K562 (cell line): ENCODE data around the gene TIMM23. TPM values are rescaled to one million over a fixed set of nuclear protein-coding genes. Genes with fewer than 3 reads are reported as not detected.

Experiments
- ATF2 ChIP-seq: sonication (generic); formaldehyde crosslinking; IDR thresholded peaks from 2 replicates; pipeline ENCODE4 v1.8.1; 2022; ENCODE audit warnings: missing genetic modification reagents
- BHLHE40 ChIP-seq: IDR thresholded peaks from 2 replicates; pipeline ENCODE4 v1.6.1; 2011; ENCODE audit warnings: low read length, improper control_type of control experiment
- ERF ChIP-seq: fragments of 450-650 bp; formaldehyde crosslinking; IDR thresholded peaks from 2 replicates; pipeline ENCODE4 v1.4.0; 2020; ENCODE audit warnings: mild to moderate bottlenecking, mixed read lengths
- EZH2 ChIP-seq: IDR thresholded peaks from 2 replicates; pipeline ENCODE4 v1.6.1; 2012; ENCODE audit warnings: low read depth, mild to moderate bottlenecking, inconsistent platforms, low read length, borderline replicate concordance
- MEF2D ChIP-seq: conservative IDR thresholded peaks from 2 replicates; pipeline ENCODE4 v1.6.1; 2016; ENCODE audit warnings: low read depth, missing genetic modification characterization, missing compliant biosample characterization
- MNT ChIP-seq, 2 experiments: fragments of 450-650 bp; conservative IDR thresholded peaks; 2 replicates each; pipeline ENCODE4 v1.6.1; 2017; ENCODE audit warnings: mild to moderate bottlenecking in 2 of 2, moderate library complexity in 2 of 2
- MTA2 ChIP-seq: fragments of 450-650 bp; IDR thresholded peaks from 2 replicates; pipeline ENCODE4 v1.6.1; 2016; ENCODE audit warnings: low read depth
- MTA3 ChIP-seq: fragments of 450-650 bp; formaldehyde crosslinking; IDR thresholded peaks from 2 replicates; pipeline ENCODE4 v1.6.1; 2017; ENCODE audit warnings: mild to moderate bottlenecking, borderline replicate concordance
- RAD51 ChIP-seq: fragments of 450-650 bp; IDR thresholded peaks from 2 replicates; pipeline ENCODE4 v1.7.1; 2016; ENCODE audit warnings: low read depth, mild to moderate bottlenecking, borderline replicate concordance
- RCOR1 ChIP-seq, 2 experiments: IDR thresholded peaks; 2 replicates each; pipeline ENCODE4 v1.6.1; 2012; ENCODE audit warnings: low read depth in 2 of 2, low read length in 2 of 2, borderline replicate concordance in 1 of 2, improper control_type of control experiment in 1 of 2
- SMAD3 ChIP-seq: fragments of 450-650 bp; formaldehyde crosslinking; conservative IDR thresholded peaks from 2 replicates; pipeline ENCODE4 v1.4.0; 2020; ENCODE audit warnings: mild to moderate bottlenecking
- SMARCA4 ChIP-seq: fragments of 450-650 bp; IDR thresholded peaks from 2 replicates; pipeline ENCODE4 v1.6.1; 2016
- SMARCB1 ChIP-seq: IDR thresholded peaks from 2 replicates; pipeline ENCODE4 v1.6.1; 2011; ENCODE audit warnings: improper control_type of control experiment, low read depth; ENCODE audit not compliant: insufficient read length
- YY1 ChIP-seq, 3 experiments: IDR thresholded peaks; 2 replicates each; pipeline ENCODE4 v1.6.1; 2011; ENCODE audit warnings: low read length in 2 of 3, mild to moderate bottlenecking in 2 of 3, moderate library complexity in 2 of 3, borderline replicate concordance in 1 of 3, control low read depth in 1 of 3, low read depth in 1 of 3; ENCODE audit not compliant: insufficient read depth in 3 of 3, insufficient replicate concordance in 2 of 3, control insufficient read depth in 1 of 3, insufficient read length in 1 of 3; ENCODE audit errors: extremely low read depth in 1 of 3
- ZKSCAN8 ChIP-seq: fragments of 200-800 bp; sonication (Bioruptor generic); IDR thresholded peaks from 2 replicates; pipeline ENCODE4 v1.6.1; 2016; ENCODE audit warnings: missing genetic modification characterization, missing compliant biosample characterization
- ZNF79 ChIP-seq: fragments of 250-450 bp; sonication (Bioruptor Pico); IDR thresholded peaks from 2 replicates; pipeline ENCODE4 v1.4.0; 2020; ENCODE audit warnings: low read depth, mild to moderate bottlenecking, moderate library complexity
- polyA plus RNA-seq, 8 experiments: library from polyadenylated mRNA; depleted of rRNA in 4 of 8; stranded (reverse) in 5 of 8; unstranded in 3 of 8; fragments of >200 nt; fragmentation: Nextera tagmentation in 2 of 8; fragmentation: Illumina TruSeq in 1 of 8; extraction: Ambion mirVana in 2 of 8; extraction: Trizol in 1 of 8; gene quantifications; 2 replicates each; pipeline versions ENCODE4 v1.2.1 to v1.2.3, GENCODE V29; 2011 to 2014; ENCODE audit warnings: inconsistent platforms in 1 of 8, missing spikeins in 1 of 8
- total RNA-seq, 7 experiments: library from RNA; depleted of rRNA in 6 of 7; stranded (reverse); fragments of >200 nt in 6 of 7; fragmentation: Illumina TruSeq in 2 of 7; extraction: Trizol in 2 of 7; gene quantifications; 2 replicates each; pipeline versions ENCODE4 v1.2.1 to v1.2.3, GENCODE V29; 2011 to 2021; ENCODE audit warnings: low replicate concordance in 1 of 7

The TIMM23 gene
- total and polyA plus RNA-seq, 9 of the 15 experiments (the other 6 are each of a cell fraction or from before 2014, with no cell fraction given) = 148 to 280 (median 183) TPM

GRCh38 chr10:46001187-46001756 lies 29.0 kb downstream of the TIMM23 start (continued):
- peak; percentile 90 for TF ChIP-seq MEF2D
- TF ChIP-seq ATF2 (CRISPR knock-in tag) = no peak
- TF ChIP-seq BHLHE40 = peak; percentile 60
- 0 out of 2 replicates have a peak, but pooled peaks have one; percentile 13 for TF ChIP-seq ZNF79 (CRISPR knock-in tag)
- peak; percentile 100 for TF ChIP-seq SMARCA4
- TF ChIP-seq RCOR1 (IDR thresholded peaks at IDR 0.05; ENCODE audit: borderline replicate concordance in 1 of 2, low read depth in 2 of 2, low read length in 2 of 2) = peak; percentile 92 to 98; a peak in 3 of 4 replicates
- peak; percentile 94 for TF ChIP-seq SMAD3 (CRISPR knock-in tag)
- peak; percentile 89 to 96 for TF ChIP-seq MNT (conservative IDR thresholded peaks at IDR 0.05)
- TF ChIP-seq YY1 (IDR thresholded peaks at IDR 0.05; ENCODE audit: borderline replicate concordance in 1 of 3, control insufficient read depth in 1 of 3, extremely low read depth in 1 of 3, insufficient read depth in 3 of 3, insufficient read length in 1 of 3, insufficient replicate concordance in 2 of 3, low read depth in 1 of 3, low read length in 2 of 3) = peak in 1 of 3 experiments; percentile 81
- TF ChIP-seq MTA3 = peak; percentile 88
- TF ChIP-seq RAD51 = peak; percentile 67; the same call in 1 of the 2 replicates
- peak; percentile 100 for TF ChIP-seq MTA2
- peak; percentile 94 for TF ChIP-seq SMARCB1
- TF ChIP-seq EZH2 = peak; percentile 99; the same call in 1 of the 2 replicates
- TF ChIP-seq ERF (CRISPR knock-in tag) = 0 out of 2 replicates have a peak, but pooled peaks have one; percentile 12
- TF ChIP-seq ZKSCAN8 = peak; percentile 97
